ENCODE data around the gene EGR1. TPM values are rescaled to one million over a fixed set of nuclear protein-coding genes. Genes with fewer than 3 reads are reported as not detected.
"Not testable (repeated sequence)": the region's sequence is repeated elsewhere in the genome, so short reads cannot be mapped to it uniquely, and the experiment has no call there.

Gene EGR1
- total RNA-seq, 1 donor from 2014 or later, result 701 TPM

- Mint-ChIP-seq H3K27ac (no peak overlapping the region), H3K36me3 (peaks cover 15% of the 10 kb centered on the region), H3K27me3 (ENCODE audit: low read depth) (no peaks in the 10 kb centered on the region), H3K4me3 (no peak overlapping the region), H3K4me1 (no peaks in the 10 kb centered on the region), H3K9me3 (no peaks in the 10 kb centered on the region)
- TF ChIP-seq, protein P1, sequence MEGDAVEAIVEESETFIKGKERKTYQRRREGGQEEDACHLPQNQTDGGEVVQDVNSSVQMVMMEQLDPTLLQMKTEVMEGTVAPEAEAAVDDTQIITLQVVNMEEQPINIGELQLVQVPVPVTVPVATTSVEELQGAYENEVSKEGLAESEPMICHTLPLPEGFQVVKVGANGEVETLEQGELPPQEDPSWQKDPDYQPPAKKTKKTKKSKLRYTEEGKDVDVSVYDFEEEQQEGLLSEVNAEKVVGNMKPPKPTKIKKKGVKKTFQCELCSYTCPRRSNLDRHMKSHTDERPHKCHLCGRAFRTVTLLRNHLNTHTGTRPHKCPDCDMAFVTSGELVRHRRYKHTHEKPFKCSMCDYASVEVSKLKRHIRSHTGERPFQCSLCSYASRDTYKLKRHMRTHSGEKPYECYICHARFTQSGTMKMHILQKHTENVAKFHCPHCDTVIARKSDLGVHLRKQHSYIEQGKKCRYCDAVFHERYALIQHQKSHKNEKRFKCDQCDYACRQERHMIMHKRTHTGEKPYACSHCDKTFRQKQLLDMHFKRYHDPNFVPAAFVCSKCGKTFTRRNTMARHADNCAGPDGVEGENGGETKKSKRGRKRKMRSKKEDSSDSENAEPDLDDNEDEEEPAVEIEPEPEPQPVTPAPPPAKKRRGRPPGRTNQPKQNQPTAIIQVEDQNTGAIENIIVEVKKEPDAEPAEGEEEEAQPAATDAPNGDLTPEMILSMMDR (IDR thresholded peaks at IDR 0.05; ENCODE audit: unreplicated experiment), result peak; percentile 65
- DNase-seq (ENCODE audit: low spot score in 2 of 2, unreplicated experiment in 2 of 2), result no peak
Observed at GRCh38 chr5:138503487-138504270, 38.4 kb downstream of the EGR1 start.

DNA sequence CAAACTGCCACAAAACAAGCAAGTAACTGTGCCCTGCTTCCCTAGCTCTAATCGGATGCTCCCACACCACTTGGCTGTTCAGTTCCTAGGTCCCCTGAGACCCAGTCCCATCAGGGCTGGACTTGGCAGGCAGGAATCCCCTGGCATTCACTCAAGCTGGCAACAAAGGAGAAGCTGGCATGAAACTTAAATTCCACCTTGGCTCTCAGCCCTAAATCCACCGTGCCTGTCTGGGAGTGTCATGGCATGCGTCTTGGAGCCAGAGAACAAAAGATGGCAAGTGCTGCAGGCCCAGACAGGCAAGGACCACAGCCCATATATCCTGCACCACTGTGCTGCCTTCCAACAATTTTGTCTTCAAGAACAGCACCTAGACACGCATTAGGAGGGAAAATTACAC, 39.5 kb downstream of the EGR1 start:
- Mint-ChIP-seq H3K36me3 (peaks cover 22% of the 10 kb centered on the region), H3K4me1 (no peaks in the 10 kb centered on the region), H3K27ac (peak overlapping the region; percentile 21), H3K9me3 (no peaks in the 10 kb centered on the region), H3K4me3 (no peak overlapping the region), H3K27me3 (ENCODE audit: low read depth) (no peaks in the 10 kb centered on the region)
- DNase-seq (ENCODE audit: low spot score in 2 of 2, unreplicated experiment in 2 of 2), result no peak
- TF ChIP-seq, protein P1 (IDR thresholded peaks at IDR 0.05; ENCODE audit: unreplicated experiment), result no peak

GRCh38 chr5:138506370-138507306, 41.4 kb downstream of the EGR1 start:
- no peaks in the 10 kb centered on the region for H3K4me1 Mint-ChIP-seq
- DNase-seq (ENCODE audit: low spot score in 2 of 2, unreplicated experiment in 2 of 2), result no peak
- TF ChIP-seq, protein P1 (IDR thresholded peaks at IDR 0.05; ENCODE audit: unreplicated experiment), result no peak
- no peaks in the 10 kb centered on the region for H3K9me3 Mint-ChIP-seq
- no peaks in the 10 kb centered on the region for H3K27me3 Mint-ChIP-seq (ENCODE audit: low read depth)
- H3K36me3 Mint-ChIP-seq, result peaks cover 32% of the 10 kb centered on the region
- no peak overlapping the region for H3K27ac Mint-ChIP-seq
- H3K4me3 Mint-ChIP-seq, result no peak overlapping the region

GRCh38 chr5:138507485-138507884, 42.2 kb downstream of the EGR1 start:
- H3K27ac Mint-ChIP-seq; H3K4me1 Mint-ChIP-seq; H3K4me3 Mint-ChIP-seq; H3K27me3 Mint-ChIP-seq (ENCODE audit: low read depth); DNase-seq (ENCODE audit: low spot score in 2 of 2, unreplicated experiment in 2 of 2); H3K9me3 Mint-ChIP-seq: not testable (repeated sequence)
- H3K36me3 Mint-ChIP-seq, result peaks cover 32% of the 10 kb centered on the region

- Mint-ChIP-seq H3K27ac (no peak overlapping the region), H3K4me1 (no peaks in the 10 kb centered on the region), H3K36me3 (peaks cover 37% of the 10 kb centered on the region), H3K9me3 (no peaks in the 10 kb centered on the region), H3K27me3 (ENCODE audit: low read depth) (no peaks in the 10 kb centered on the region), H3K4me3 (no peak overlapping the region)
- no peak for DNase-seq (ENCODE audit: low spot score in 2 of 2, unreplicated experiment in 2 of 2)
- TF ChIP-seq, protein P1 (IDR thresholded peaks at IDR 0.05; ENCODE audit: unreplicated experiment), result no peak
Observed at GRCh38 chr5:138508958-138509357, 43.7 kb downstream of the EGR1 start.

- H3K36me3 Mint-ChIP-seq, result peaks cover 42% of the 10 kb centered on the region
Observed at GRCh38 chr5:138514021-138514420, 48.7 kb downstream of the EGR1 start.

More at GRCh38 chr5:138514021-138514420, 48.7 kb downstream of the EGR1 start:
- no peak for DNase-seq (ENCODE audit: low spot score in 2 of 2, unreplicated experiment in 2 of 2)
- peaks cover 4% of the 10 kb centered on the region for H3K4me1 Mint-ChIP-seq
- TF ChIP-seq, protein P1 (IDR thresholded peaks at IDR 0.05; ENCODE audit: unreplicated experiment), result no peak
- H3K4me3 Mint-ChIP-seq, result no peak overlapping the region
- no peaks in the 10 kb centered on the region for H3K9me3 Mint-ChIP-seq
- no peaks in the 10 kb centered on the region for H3K27me3 Mint-ChIP-seq (ENCODE audit: low read depth)
- no peak overlapping the region for H3K27ac Mint-ChIP-seq
